Measurements from ENCODE around the gene ITGA6. TPM values are rescaled to one million over a fixed set of nuclear protein-coding genes. Genes with fewer than 3 reads are reported as not detected.

ITGA6 gene
- total RNA-seq, 6 experiments from 2014 or later: 10.7 to 26.8 (median 17.2) TPM

DNA sequence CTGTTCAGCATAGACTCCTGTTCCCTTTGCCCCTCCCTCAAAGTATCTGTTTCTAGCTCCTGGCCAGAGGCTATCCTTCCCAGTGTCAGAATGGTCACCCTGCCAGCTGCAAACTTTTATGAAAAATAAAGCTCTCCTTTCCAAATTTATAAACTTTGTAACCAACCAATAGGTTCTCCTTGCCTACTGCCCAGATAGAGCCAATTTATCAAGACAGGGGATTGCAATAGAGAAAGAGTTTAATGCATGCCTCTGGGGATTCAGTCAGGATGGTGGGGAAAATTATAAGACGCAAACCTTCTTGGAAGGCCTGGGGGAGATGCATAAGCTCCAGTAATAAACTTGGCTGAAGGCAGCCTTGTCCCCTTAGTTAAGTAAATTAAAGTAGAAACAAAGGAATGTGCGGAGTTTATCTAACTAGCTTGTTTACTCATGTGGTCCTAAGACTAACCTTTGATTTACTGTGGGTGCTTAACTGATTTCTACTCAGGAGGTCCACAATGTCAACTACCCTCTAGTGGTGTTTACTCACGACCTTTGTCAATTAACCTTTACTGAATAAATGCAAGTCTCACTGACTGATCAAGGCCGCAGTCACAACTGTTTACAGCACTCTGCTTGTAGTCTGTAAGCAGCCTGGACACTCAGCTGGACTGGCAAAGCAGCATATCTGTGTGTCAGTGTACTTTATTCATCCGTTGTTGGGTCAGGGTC lies 85.6 kb downstream of the ITGA6 start:
- no peak for ATAC-seq
- Histone ChIP-seq H3K4me3 (no peak overlapping the region), H3K27ac (no peak overlapping the region), H3K27me3 (no peaks in the 10 kb centered on the region), H3K4me1 (no peaks in the 10 kb centered on the region), H3K9me3 (peaks cover 0 to 15% (median 3%) of the 10 kb centered on the region in 4 donors), H3K36me3 (no peaks in the 10 kb centered on the region)
- TF ChIP-seq, protein P1, sequence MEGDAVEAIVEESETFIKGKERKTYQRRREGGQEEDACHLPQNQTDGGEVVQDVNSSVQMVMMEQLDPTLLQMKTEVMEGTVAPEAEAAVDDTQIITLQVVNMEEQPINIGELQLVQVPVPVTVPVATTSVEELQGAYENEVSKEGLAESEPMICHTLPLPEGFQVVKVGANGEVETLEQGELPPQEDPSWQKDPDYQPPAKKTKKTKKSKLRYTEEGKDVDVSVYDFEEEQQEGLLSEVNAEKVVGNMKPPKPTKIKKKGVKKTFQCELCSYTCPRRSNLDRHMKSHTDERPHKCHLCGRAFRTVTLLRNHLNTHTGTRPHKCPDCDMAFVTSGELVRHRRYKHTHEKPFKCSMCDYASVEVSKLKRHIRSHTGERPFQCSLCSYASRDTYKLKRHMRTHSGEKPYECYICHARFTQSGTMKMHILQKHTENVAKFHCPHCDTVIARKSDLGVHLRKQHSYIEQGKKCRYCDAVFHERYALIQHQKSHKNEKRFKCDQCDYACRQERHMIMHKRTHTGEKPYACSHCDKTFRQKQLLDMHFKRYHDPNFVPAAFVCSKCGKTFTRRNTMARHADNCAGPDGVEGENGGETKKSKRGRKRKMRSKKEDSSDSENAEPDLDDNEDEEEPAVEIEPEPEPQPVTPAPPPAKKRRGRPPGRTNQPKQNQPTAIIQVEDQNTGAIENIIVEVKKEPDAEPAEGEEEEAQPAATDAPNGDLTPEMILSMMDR (IDR thresholded peaks at IDR 0.05): no peak
- TF ChIP-seq POLR2A (IDR thresholded peaks at IDR 0.05): no peak
- intact Hi-C loops (cut with DNase I): no loop called here
- whole genome bisulfite sequencing (ENCODE audit: insufficient coverage, low coverage, low lambda C conversion rate, missing lambda C conversion rate): 82% methylated on average over 3 of the region's 5 CpGs
- DNase-seq: no peak

DNA sequence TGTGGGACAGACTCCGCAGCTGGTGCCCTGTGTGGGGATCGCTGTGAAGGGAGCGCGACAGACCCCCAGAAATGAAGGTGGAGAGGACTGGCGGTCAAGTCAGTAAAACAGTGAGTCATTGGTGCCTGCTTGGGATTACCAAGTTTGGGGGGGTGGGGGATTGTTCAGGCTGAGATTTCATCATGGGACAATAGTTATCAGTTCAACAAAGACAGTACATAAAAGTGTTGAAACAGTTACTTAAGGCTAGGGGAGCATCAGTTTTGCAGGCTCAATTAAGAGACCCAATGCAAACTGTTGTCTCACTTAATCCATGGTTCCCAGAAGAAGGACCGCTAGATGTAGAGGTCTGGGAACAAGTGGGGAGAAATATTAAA lies 86.1 kb downstream of the ITGA6 start:
- DNase-seq (no peak), ATAC-seq (no peak)
- Histone ChIP-seq H3K4me1 (no peaks in the 10 kb centered on the region), H3K36me3 (no peaks in the 10 kb centered on the region), H3K4me3 (no peak overlapping the region), H3K9me3 (peaks cover 0 to 15% (median 3%) of the 10 kb centered on the region in 4 donors), H3K27me3 (no peaks in the 10 kb centered on the region), H3K27ac (no peak overlapping the region)
- intact Hi-C loops (cut with DNase I): no loop called here
- TF ChIP-seq POLR2A (IDR thresholded peaks at IDR 0.05): no peak
- TF ChIP-seq, protein P1 (IDR thresholded peaks at IDR 0.05): no peak
- WGBS (ENCODE audit: insufficient coverage, low coverage, low lambda C conversion rate, missing lambda C conversion rate): 88% methylated on average over 5 of the region's 6 CpGs

DNA sequence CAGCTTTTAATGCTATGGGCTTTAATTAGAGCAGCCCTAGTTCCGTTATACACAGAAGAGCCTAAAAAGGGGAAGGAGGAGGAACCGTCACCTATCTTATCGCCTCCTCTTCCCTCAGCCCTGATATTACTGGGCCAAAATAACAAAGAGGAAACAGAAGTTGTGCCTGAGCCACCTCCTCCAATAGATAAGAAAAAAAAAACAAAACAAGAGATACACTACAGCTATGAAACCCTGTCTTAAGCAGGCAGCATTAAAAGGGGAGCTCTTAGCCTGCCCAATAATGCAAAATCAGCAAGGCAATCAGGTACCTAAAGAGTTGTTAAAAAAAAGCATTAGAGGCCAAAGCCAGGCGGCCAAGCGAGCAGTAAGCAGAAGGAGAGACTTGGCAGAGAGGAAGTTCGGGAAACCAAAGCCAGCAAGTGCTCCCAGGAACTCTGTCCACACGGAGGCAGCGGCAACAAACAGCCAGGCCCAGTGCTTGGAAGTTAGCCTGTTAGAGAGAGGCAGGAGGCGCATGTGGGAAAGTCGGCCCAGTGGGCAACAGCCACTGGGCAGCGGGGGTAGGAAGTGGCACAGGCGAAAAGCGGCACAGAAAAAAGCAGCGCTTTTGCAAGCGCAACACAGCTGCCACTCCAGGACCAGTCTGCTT lies 86.7 kb downstream of the ITGA6 start:
- ATAC-seq: peak; percentile 52 to 87 (median 66)
- intact Hi-C loops (cut with DNase I): no loop called here
- TF ChIP-seq, protein P1 (IDR thresholded peaks at IDR 0.05): no peak
- TF ChIP-seq POLR2A (IDR thresholded peaks at IDR 0.05): no peak
- Histone ChIP-seq H3K36me3 (no peaks in the 10 kb centered on the region), H3K27me3 (no peaks in the 10 kb centered on the region), H3K27ac (no peak overlapping the region), H3K9me3 (peaks cover 0 to 15% (median 3%) of the 10 kb centered on the region in 4 donors), H3K4me1 (no peaks in the 10 kb centered on the region), H3K4me3 (no peak overlapping the region)
- DNase-seq: peak in 2 of 3 donors; percentile 20 to 44
- WGBS (ENCODE audit: insufficient coverage, low coverage, low lambda C conversion rate, missing lambda C conversion rate): 69% methylated on average over 13 of the region's 15 CpGs

DNA sequence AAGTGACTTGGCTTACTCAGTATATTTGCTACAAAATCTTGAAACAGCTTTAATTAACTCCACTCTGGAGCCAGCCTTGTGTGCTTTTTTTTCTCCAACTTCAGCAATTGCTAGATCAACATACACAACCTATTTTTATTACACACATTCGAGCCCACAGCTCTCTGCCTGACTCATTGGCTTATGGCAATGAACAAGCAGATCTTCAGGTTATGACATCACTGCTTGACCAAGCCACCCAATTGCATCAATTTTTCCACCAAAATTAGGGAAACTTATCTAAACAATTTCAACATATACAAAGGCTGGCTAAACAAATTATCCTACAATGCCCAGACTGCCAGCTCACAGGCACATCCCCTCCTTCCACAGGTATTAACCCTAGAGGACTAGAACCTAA lies 88.9 kb downstream of the ITGA6 start:
- intact Hi-C loops (cut with DNase I): no loop called here
- H3K9me3 ChIP-seq: peaks cover 0 to 15% (median 3%) of the 10 kb centered on the region in 4 donors
- no peaks in the 10 kb centered on the region for H3K27me3 ChIP-seq
- DNase-seq: no peak
- no peaks in the 10 kb centered on the region for H3K36me3 ChIP-seq
- TF ChIP-seq, protein P1 (IDR thresholded peaks at IDR 0.05): no peak
- TF ChIP-seq POLR2A (IDR thresholded peaks at IDR 0.05): no peak
- no peak overlapping the region for H3K27ac ChIP-seq
- WGBS (ENCODE audit: insufficient coverage, low coverage, low lambda C conversion rate, missing lambda C conversion rate): 55% methylated on average over 1 of the region's 1 CpG
- H3K4me3 ChIP-seq: no peak overlapping the region
- no peak for ATAC-seq
- no peaks in the 10 kb centered on the region for H3K4me1 ChIP-seq
